Activated naive CD4-positive, alpha-beta T cell treated with Interleukin-2 at 50 U/mL for 16 hours (primary cell): ENCODE results near the gene C19orf53.

ENCODE experiments used
- DNase-seq: peaks from one replicate; pipeline ENCODE4 v3.0.0-alpha.2; 2020

C19orf53 gene

GRCh38 chr19:13796301-13797057 lies 22.2 kb downstream of the C19orf53 start:
- DNase-seq: no peak

- DNase-seq: no peak
Measured at GRCh38 chr19:13797058-13797440, 22.8 kb downstream of the C19orf53 start.

- DNase-seq: no peak
Measured at GRCh38 chr19:13797870-13798269, 23.6 kb downstream of the C19orf53 start.

DNA sequence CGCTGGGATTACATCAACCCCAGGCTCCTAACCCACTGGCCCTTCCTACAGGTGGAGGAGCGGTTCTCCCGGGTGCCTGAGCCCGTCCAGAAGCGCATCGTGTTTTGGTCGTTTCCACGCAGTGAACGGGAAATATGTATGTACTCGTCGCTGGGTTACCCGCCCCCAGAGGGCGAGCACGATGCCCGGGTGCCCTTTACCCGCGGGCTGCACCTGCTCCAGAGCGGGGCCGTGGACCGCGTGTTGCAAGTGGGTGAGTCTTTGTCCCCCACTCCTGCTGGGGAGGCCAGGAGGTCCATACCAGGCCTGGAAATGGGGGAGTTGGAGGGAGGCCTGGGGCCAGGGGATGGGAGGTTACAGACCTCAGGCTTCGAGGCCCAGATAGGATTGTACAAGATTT lies 25.4 kb downstream of the C19orf53 start:
- DNase-seq: no peak

GRCh38 chr19:13803038-13803437 lies 28.8 kb downstream of the C19orf53 start:
- no peak for DNase-seq

DNA sequence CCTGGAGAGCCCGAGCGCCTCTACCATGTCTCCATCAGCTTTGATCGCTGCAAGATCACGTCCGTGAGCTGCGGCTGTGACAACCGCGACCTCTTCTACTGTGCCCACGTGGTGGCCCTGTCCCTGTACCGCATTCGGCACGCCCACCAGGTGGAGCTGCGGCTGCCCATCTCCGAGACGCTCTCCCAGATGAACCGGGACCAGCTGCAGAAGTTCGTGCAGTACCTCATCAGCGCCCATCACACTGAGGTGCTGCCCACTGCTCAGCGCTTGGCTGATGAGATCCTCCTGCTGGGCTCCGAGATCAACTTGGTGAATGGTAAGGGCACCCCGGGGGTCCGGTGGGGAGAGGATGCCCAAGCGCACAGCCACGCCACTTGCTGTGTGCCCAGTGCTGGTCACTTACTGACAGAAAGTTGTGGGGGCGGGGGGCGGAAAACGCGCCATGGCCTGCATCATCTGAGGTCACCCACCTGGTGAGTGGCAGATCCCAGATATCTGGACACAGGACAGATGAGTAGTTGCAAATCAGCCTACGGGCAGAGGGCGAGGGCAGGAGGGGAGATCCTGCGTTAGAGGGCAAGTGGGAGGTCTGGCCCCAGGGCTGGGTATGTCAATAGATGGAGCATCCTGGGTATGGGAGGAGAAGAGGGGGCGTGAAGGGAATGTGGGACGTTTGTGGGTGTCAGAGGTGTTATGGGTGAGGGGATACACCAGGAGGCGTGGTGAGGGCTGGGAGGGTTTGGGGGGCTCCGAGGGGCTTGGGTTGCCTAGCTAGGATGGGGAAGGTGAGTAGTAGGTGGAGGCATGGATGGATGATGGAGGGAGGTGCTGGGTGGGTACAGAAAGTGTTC lies 30.8 kb downstream of the C19orf53 start:
- DNase-seq: no peak

DNA sequence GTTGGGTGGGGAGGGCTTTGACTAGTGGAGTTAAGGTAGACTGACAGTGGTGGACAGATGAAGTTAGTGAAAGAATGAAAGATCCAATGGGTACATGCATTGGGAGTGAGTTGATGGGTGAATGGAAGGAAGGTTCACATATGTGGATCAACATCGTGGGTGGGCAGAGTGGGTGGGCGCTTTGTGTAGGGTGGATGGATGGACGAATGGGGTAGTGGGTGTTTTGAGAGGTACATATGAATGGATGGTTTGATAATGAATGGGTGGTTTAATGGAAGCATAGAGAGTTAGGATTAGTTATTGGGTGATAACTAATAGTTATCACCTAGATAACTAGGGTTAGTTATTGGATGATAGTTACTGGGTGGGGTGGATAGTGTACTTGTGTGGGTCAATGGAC lies 32.5 kb downstream of the C19orf53 start:
- no peak for DNase-seq

DNA sequence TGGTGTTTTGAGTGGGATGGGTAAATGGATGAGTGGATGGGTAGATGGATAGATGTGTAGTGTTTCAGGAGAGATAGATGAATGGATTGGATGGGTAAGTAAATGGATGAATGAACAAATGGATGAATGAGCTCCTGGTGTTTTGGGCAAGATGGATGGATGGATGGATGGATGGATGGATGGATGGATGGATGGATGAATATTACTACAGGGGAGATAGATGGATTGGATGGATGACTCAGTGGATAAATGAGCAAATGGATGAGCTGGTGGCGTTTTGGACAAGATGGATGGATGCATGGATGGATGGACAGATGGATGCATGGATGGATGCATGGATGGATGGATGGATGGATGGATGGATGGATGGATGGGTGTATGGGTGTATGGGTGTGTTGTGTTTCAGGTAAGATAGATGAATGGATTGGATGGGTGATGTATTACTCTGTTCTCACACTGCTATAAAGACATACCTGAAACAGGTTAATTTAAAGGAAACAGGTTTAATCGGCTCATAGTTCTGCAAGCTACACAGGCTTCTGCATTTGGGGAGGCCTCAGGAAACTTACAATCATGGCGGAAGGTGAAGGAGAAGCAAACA lies 33.3 kb downstream of the C19orf53 start:
- DNase-seq: no peak

GRCh38 chr19:13808856-13809255 lies 34.6 kb downstream of the C19orf53 start:
- no peak for DNase-seq

- DNase-seq: no peak
Measured at GRCh38 chr19:13812544-13812943, 38.3 kb downstream of the C19orf53 start.

DNA sequence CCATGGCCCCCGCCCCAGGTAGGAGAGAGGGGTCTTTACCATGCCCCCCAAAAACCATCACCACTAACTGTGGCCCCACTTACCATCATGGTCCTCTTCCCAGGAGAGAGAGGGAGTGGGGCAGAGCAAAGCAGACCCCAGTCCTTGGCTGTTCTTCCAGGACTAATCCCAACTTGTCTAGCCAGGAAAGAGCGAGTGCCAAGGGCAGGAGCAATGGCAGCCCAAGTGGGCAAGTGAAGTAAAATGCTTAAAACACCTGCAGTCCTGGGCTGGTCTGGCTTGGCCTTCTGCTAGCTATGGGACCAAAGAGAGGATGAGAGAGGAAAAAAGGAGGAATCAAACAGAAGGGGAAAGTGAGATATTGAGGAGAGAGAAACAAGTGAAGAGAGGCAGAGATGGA lies 38.9 kb downstream of the C19orf53 start:
- no peak for DNase-seq

DNA sequence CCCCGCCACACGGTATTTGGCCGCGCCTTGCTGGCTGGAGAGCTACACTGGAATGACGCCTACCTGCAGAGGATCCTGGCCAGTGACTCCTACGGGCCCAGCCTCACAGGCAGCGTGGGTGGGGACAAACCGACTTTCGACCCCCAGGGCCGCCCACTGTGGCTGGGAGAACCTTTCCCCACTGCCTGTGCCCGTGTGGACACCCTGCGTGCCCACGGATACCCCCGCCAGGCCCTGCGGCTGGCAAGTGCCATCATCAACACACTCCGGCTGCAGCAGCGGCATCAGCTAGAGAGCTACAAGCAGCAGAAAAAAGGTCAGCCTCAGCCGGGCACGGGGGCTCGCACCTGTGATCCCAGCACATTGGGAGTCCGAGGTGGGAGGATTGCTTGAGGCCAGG lies 40.3 kb downstream of the C19orf53 start:
- DNase-seq: no peak

DNA sequence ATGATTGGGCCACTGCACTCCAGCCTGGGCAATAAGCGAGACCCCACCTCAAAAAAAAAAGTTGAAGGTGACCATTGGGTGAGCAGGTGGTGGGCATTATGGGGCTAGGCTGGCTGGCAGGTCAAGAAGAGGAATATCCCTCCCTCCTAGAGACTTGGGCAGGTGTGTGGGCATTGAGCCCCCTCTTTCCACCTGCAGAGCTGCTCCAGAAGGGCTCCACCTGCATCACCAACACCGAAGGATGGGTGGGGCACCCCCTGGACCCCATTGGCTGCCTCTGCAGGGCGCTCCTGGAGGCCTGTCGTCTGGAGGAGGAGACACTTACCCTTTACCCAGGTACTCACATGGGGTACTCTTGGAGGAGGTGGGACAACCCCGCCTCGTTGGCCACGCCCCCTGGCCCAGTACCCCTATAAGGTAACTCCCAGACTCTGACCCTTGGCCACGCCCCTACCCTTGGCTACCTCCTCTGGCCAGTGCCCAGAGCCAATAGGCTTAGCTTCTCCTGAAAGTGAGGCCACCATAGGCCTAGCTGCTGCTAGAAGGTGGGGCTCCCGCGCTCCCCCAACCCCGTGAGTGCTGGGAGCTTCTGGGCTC lies 42.9 kb downstream of the C19orf53 start:
- peak; percentile 9 for DNase-seq

GRCh38 chr19:13817615-13818371 lies 43.5 kb downstream of the C19orf53 start:
- DNase-seq: peak; percentile 23

- no peak for DNase-seq
Measured at GRCh38 chr19:13819238-13819637, 45.0 kb downstream of the C19orf53 start.

GRCh38 chr19:13821292-13821691 lies 47.0 kb downstream of the C19orf53 start:
- DNase-seq: no peak

DNA sequence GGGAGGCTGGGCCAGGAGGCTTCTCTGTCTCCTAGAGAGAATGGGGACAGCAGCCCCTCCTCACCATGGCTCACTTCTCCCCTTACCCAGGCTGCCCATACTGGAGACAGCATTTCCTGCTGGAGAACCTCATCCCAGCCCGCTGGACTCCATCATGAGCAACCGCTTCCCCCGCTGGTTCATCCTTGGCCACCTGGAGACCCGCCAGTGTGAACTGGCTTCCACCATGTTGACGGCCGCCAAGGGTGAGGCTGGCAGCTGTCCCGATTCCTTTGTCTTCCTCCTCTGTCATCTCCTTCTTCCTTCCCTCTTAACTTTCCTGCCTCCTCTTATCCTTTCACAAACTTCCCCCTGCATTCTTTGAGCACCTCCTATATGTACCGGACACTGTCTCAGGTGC lies 49.0 kb downstream of the C19orf53 start:
- DNase-seq: no peak

GRCh38 chr19:13823901-13824300 lies 49.6 kb downstream of the C19orf53 start:
- DNase-seq: no peak

GRCh38 chr19:13824703-13825102 lies 50.4 kb downstream of the C19orf53 start:
- no peak for DNase-seq

DNA sequence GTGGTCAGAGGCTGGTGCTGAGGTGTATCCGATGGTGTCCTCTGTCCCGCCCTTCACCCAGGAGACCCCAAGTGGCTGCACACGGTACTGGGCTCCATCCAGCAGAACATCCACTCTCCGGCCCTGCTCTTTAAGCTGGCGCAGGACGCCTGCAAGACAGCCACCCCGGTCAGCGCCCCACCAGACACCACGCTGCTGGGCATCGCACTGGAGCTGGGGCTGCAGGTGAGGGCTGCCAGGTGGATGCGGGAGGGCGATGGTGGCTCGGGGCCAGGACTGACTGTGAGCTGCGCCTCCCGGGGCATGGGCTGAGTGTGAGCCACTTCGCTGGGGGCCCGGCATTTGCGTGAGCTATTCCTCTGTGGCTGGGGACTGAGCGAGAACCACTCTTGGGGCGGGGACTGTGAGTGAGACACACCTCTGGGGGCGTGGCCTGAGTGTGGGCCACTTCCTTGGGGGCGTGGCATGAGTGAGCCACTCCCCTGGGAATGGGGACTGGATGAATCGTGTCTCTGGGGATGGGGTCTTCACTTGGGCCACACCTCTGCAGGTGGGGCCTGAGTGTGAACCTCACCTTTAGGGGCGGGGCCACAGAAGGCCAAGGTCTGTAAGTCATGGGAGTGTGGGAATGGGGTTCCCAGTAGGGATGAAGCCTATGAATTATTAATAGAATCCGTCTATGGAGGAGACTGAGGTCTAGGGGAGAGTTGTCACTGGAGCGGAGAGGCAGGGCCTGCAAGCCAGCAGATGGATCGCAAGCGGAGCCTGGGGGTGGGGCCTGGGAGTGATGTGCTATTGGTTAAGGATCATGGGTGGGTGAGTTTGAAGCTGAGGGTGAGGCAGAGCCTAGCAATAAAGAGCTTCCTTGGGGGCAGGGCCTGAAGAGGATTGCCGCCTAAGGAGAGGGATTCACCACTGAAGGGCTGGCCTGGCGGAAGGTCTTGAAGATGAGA lies 51.5 kb downstream of the C19orf53 start:
- peak; percentile 10 for DNase-seq

GRCh38 chr19:13826652-13827235 lies 52.5 kb downstream of the C19orf53 start:
- DNase-seq: no peak
